Measurements from ENCODE around the gene KLRF2.
A peak's percentile ranks its signal among the peaks of the same experiment; 100 is the strongest.
"Not testable (repeated sequence)": the region's sequence is repeated elsewhere in the genome, so short reads cannot be mapped to it uniquely, and the experiment has no call there.

The KLRF2 gene, protein sequence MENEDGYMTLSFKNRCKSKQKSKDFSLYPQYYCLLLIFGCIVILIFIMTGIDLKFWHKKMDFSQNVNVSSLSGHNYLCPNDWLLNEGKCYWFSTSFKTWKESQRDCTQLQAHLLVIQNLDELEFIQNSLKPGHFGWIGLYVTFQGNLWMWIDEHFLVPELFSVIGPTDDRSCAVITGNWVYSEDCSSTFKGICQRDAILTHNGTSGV

DNA sequence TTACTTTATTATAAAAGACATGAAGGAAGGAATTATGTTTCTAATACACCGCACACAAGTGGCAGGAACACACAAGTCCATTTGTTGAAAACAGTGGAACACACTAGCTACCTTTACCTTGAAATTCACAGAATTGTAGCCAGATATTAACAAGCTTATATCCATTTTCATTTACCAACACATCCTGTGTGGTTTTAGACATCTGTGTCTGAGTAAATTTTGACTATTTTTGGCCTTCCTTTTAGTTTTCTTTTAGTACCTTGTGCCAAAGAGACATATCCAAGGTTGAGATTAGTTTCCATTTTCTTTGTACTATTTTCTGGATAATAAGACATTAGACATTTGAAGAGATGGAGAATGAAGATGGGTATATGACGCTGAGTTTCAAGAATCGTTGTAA is at the start of gene KLRF2:
KLRF2 (plus strand) TSS at position 244 of the 400 bp plus-strand sequence; CDS start at position 351, 107 bp downstream.
- DNase-seq = no peak

DNA sequence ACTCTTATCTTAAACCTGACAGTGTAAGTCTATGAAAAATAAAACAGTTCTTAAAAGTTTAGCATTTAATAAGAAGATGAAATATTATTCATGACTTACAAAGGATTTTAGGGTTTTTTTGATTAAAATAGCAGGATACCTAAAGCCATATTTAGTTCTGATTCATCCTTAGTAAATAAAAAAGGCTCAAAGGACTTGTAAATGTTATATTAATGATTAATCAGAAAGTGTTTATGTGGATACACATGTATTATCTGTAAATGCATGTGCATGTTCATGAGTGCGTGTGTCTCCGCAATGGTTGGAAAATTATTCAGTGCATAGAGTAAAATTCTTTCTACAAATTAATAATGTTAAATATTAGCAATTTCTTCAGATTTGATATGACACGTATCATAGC is 49.6 kb upstream of the KLRF2 start:
- no peak for DNase-seq

DNA sequence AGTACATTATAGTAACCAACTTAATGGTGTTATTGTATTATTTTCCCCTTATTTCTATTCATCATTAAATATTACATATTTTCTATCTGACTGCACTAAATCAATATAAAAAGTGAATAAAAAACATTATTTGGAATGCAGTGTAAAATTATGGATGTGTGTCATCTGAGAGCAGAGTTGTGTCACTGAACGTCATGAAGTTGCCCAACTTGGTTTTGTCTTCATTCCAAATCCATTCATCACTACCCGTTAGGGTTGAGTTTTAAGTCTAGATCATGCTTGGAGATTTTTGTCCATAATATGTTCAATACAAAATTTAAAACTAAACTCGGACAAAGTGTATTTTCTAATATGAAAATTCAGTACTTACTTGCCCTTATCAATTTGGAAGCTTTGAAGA is 37.9 kb upstream of the KLRF2 start:
- no peak for DNase-seq

DNA sequence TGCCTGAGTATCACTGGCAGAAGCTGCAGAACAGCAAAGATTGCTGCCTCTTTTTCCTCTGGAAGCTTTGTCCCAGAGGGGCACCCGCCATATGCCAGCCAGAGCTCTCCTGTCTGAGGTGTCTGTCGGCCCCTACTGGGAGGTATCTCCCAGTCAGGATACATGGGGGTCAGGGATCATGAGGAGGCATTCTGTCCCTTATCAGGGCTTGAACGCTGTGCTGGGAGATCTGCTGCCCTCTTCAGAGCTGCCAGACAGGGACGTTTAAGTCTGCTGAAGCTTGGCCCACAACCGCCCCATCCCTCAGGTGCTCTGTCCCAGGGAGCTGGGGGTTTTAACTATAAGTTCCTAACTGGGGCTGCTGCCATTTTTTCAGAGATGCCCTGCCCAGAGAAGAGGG is 32.4 kb upstream of the KLRF2 start:
- DNase-seq = no peak

DNA sequence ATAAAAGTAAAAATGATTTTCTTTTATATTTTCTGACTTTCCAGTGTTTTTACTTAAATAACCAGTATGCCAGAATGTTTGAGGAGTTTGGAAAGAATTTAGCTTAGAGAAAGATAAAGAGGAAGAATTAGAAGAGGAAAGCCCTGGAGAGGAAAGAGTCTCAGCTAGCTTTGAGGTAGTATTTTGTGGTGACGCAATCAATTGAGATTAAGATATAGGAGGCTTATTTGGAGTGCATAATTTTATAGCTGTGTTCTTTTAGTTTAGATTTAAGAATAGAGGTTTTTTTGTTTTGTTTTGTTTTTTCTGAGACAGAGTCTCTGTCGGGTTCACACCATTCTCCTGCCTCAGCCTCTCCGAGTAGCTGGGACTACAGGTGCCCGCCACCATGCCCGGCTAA is 30.2 kb upstream of the KLRF2 start:
- DNase-seq = no peak

DNA sequence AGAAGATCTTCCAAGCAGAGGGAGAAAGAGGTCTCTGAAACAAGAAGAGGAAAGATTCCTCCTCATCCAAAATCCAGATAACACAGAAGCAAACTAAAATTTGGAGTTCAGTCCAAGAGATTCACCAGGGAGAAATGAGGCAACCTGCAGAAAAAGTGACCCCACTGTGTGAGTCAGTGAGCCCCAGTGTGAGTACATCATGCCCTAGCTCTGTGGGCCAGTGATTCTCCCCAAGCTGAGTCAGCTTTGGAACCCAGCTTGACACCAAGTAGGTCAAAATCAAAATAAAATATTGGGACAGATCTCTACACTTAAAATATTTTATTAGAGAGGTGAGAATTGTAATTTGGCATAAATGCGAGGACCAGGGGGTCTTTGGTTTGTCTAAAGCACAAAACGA is 29.4 kb upstream of the KLRF2 start:
- DNase-seq = no peak

DNA sequence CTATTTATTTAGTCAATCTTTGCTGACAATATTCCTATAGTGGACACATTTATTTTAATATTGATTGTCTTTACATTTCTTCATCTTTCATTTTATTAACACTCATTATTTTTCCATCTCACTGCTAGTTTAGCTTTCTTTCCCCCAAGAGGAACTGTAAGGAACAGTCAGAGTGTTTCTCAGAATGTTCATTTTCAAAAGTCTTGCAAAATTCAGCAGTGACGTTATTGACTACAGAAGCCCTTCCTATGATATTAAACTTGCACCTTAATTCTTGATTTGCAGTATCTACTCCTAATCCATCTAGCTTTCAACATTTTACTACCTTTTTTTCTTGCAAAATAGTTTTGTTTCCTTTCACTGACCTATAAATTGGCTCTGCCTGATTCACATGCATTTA is 25.1 kb upstream of the KLRF2 start:
- DNase-seq = no peak

DNA sequence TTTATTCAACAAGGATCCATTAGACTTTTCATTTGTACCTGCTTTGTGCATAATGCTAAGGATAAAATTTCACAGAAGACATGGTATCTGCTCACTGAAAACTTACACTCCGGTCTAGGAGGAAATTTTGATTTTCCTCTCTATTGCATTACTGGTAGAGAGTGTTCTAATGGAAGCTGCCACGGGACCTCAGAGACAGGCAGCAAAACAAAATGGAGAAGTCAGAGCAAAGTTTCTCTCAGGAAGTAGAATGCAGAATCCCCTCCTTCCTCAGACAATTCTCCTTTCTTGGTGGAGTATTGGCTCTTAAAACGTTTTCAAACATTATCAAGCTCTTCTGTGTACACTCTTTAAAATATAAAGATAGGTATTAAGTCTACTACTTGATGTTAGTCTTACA is 24.4 kb upstream of the KLRF2 start:
- DNase-seq = no peak

DNA sequence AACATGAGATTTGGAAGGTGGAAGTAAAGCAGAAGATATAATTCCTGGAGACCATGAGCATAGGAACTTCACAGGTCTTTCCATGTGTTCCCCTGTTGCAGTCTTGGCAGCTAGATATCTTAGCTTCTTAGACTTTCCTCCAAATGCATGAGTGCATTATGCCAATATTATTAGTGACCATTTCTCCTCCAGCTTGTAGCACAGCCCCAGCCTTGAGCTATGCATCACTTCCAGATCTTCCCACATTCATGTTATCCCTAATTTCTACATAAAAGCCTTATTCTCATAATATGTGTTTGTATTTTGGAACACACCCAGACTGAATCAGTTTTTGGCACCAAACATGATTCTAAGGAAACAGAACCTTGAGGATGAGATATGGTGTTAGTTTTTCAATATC is 23.2 kb upstream of the KLRF2 start:
- no peak for DNase-seq

DNA sequence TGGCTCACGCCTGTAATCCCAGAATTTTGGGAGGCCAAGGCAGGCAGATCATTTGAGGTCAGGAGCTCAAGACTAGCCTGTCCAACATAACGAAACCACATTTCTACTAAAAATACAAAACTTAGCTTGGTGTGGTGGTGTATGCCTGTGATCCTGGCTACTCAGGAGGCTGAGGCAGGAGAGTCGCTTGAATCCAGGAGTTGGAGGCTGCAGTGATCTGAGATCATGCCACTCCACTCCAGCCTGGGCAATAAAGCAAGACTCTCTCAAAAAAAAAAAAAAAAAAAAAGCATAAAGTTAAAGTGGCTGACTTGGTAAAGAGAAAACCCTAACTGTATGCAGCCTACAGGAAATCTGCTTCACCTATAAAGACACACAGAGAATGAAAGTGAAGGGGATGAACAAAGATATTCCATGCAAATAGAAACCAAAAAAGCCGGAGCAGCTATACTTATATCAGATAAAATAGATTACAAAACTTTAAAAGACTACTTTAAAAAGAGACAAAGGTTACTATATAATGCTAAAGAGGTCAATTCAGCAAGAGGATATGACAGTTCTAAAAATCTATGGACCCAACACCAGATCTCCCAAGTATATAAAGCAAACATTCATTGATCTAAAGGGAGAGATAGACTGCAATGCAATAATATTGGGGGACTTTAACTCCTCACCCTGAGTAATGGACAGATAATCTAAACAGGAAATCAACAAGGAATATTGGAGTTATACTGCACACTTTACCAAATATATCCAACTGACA is 16.2 kb upstream of the KLRF2 start:
- DNase-seq = no peak

DNA sequence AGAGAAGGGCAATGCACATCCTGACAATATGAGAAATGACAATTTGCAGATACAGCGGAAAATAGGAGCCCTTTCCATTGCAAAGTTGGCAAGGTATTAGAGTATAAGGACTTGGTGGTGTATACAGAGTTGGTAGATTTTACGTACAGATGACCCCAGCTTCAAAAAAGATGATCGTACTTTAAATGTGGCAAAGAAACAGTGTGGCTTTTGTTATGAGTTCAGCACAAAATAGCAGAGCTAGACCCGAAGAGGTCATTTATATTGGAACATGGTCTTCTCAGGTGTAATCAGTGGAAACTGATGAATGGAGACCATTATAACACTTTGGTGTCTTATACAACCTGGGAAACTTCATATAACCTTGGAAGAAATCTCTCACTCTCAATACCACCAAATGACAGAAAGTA is 14.4 kb upstream of the KLRF2 start:
- DNase-seq = no peak

DNA sequence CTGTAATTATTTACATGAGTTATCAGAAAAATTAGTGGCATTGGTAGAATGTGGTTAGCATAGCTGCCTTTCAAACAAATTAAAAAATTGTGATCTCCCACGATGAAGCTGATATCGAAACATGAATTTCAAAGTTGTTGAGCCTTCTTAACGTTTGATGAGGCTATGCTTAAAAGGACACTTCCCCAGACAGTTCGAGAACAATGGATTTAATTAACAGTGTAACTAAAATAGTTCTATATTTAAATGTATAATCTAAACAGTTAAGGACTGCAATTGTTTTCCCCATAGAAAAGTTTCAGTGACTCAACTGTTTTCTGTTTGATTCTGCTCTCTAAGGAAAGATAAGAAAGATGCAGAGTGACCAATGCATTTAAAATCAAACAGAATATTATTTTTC is 13.8 kb upstream of the KLRF2 start:
- no peak for DNase-seq

DNA sequence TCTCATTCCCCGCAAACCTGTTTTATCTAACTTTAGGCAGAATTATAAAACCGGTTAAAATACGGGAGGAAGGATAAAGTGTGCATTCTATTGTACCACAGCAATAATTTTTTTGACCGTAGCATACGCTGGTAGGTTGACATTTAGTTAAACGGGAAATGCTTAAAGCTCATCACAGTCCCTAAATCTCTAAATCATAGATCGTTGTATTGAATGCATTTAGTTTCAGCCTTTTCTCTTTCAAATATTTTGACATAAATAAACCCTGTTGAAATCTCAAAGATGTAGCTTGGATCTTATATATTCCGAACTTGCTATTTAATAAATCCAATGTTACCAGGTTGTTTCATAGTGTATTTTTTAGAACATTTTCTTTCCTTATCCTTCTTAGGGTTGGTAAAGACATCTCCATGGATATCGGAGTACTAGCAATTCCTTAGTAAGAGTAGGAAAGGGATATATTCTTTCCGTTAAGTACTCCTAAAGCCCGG is 12.9 kb upstream of the KLRF2 start:
- DNase-seq = no peak

DNA sequence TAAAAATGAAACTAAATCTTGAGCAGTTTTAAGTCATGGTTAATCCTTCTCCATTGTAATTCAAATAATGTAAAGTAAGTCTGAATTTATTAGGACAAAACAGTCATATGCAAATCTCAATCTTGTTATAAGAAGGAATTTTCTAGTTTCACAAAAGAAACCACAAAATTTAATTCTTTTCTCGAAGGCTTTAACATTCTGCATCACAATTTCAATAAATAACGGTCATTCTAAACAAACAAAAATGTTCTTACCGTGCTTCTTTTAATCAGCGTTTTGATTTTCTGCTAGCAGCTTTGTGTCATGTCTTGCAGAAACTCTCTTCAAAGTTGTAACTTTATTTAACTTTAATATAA is 12.4 kb upstream of the KLRF2 start:
- DNase-seq = no peak

DNA sequence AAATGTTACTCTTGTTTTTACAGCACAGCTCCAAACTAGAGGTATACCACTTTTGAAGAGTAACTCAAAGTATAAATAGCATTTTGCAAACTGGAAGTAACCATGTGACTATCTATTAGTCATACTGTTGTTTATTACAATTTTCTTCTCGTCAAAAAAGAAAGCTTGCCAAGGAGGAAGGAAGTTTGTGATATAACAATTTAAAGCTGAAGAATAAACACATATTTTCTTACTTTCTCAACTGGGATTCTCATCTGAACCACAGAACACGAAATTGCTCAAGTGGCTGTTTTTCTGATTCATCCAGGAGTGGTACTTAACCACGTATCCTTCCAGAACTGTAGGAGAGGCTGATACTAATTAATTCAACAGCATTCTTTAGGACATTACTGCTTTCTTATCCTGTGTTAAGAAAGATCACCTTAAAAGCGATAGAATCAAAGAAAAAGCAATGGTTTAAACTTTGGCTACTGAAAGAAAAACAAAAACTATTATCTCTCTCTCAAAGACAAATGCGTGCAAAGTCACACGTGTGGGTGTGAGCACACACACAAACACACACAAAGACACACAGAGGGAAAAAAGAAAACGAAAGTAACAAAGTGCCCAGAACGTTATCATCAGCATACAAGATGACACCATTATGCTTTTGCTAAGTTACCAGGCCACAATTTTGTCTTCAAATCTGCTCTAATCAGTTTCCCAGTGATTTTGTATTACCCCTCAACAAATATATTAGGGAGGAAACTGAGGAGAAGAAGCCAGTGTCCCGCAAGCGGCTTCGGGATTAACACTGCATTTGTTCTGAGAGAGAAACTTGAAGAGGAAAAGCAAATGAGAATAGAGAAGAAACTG is 11.8 kb upstream of the KLRF2 start, which contains the start of gene CLEC2B:
CLEC2B (minus strand) TSS at position 48 of the 855 bp plus-strand sequence.
- peak in 1 of 2 experiments; percentile 1 for DNase-seq

DNA sequence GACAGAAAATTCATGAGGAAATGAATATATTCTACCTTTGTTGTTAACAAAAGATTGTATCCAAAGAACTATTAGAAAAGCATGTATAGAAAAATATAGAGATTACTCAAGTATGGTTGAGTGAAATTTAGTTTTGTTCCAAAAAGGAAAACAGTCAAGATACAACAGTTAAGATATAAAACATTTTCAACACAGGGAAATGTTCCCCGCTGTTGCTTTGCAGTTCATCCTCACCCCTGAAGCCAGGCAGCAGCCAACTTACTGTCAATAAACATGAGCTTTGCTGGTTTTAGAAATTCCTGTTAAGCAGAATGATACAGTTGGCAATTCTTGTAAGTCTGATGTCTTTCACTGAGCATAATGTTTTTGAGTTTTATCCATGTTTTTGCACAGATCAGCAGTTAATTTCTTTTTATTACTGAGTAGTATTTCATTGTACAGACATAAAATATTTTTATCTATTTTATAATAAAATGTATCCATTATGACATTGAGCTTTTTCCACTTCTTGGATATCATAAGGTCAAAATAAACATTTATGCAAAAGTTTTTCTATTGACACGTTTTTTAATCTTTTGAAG is 10.9 kb upstream of the KLRF2 start:
- DNase-seq = no peak

DNA sequence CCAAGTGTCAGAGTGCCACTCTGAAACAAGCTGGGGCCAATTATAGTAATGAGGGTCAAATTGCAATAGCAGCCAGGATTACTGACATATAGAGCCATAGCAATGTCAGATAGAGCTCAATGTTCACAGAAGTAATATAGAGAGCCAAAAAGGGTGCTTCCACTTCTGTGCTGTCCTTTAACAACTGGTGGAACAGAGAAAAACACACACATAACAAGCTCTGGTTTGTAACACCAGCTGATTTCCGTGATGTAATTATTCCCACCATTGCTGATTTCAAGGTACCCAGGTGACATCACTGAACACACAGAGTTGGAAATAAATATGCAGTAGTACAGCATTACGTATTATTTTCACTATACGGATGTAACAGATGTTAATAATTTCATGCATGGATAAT is 9.1 kb upstream of the KLRF2 start:
- DNase-seq = no peak

DNA sequence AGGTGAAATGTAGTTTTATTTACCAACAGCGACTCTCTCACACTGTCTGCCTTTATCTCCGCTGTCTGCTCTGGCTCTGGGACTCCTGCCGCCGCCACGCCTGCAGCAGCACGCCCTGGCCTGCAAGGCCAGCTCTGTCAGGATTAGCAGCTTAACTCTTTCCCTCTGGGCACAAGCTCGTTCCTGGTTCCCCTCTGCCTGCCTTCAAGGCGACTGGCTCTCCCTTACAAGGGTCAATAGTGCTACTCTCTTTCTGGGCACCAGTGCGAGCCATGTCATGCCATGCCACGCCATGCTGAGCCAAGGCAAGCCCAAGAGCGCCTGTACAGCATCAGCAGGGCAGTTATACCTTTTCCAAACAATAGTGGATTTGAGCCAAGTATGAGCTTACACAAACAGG is 8.5 kb upstream of the KLRF2 start:
- no peak for DNase-seq

DNA sequence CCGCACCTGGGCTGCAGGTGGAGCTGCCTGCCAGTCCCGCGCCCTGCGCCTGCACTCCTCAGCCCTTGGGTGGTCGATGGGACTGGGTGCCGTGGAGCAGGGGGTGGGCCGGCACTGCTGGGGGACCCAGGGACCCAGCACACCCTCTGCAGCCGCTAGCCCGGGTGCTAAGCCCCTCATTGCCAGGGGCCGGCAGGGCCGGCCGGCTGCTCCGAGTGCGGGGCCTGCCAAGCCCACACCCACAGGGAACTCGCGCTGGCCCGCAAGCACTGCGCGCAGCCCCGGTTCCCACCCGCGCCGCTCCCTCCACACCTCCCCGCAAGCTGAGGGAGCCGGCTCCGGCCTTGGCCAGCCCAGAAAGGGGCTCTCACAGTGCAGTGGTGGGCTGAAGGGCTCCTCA is 5.2 kb upstream of the KLRF2 start:
- DNase-seq = not testable (repeated sequence)

DNA sequence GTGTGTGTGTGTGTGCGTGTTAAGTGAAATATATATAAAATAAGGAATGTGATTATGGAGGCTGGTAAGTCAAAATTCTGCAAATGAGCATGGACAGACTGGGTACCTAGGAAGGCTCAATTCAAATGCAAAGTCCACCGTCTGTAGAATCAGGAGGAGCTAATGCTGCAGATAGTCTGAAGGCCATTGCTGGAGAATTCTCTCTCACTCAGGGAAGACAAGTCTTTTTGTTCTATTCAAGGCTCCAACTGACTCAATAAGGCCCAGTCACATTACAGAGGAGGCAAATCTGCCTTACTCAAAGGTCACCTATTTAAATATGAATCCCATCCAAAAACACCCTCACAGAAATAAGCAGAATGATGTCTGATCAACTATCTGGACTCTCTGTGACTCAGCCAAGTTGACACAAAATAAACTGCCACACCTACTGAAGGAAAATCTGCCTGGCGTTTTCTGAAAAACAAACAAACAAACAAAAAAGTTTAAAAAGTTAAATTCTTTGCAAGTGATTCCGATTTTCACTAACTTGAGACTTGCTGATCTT is 684 bp upstream of the KLRF2 start:
- DNase-seq = no peak

DNA sequence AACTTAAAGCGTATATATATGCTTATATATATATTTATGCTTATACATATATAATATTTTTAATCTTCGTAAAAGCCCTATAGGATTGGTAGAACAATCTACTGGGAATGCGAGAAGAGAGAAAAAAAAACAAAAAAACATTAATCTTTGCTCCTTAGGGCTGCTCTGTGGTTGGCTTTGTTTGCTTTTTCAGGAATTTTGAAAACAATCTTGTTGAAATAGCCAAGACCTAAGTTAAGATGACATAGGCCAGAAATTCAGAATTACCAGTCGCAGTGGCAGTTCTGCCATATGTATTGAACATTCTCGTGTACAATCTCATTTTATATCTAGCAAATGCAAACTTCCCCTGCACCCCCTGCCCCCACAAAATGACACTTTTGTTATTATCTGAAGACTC is 699 bp downstream of the KLRF2 start:
- no peak for DNase-seq

DNA sequence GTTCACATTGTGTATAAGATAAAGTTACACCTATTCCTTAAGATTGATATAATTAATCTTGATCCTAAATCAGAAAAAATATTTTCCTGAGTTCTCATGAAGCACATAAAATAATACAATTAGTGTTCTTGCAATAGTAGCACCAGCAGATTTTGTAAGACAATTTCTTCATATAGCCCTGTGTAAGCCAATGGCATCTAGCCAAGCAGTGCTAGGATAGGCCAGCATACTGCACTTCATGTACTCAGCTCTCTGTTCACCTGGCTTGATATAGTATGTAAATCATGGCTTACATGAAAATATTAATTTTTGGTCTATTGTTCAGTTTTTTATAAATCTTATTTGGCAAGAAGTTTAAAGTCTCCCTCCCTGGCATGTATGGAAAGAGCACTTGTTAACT is 1.9 kb downstream of the KLRF2 start:
- DNase-seq = peak in 1 of 2 experiments; percentile 3

DNA sequence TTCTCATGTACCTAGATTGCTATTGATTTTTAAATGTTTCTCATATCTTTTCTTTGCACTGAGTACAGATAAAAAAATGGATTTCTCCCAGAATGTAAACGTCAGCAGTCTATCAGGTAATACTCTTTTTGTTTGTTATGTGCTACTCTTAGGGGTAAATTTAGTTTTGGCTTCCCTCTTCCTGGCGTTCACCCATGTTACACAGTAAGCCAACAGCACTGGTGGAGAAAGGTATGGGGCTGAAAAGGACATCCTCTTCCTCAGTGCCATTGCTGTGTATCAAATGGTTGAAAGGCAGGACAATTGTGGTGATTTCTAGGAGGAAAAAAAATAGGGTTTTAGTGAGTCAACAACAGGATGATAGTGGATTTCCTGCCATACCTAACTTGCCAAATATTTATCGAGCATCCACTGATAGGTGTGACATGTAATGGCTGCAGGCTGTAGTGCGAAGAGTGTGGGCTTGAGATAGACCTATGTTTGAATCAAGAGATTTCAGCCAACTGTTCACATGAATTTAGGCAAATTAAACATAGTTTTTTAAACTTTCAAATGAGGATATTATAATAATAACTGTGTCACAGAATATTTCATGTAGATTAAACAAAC is 7.5 kb downstream of the KLRF2 start:
- no peak for DNase-seq
